HG02973 (cell line): ENCODE data around the gene MISP3.

Experiments
- ATAC-seq: cut with Tn5 transposase; IDR thresholded peaks from one replicate; pipeline ENCODE4 v1.9.1; 2021; ENCODE audit warnings: moderate library complexity; ENCODE audit not compliant: unreplicated experiment

Gene MISP3

GRCh38 chr19:14119146-14119545 lies 46.6 kb downstream of the MISP3 start:
- no peak for ATAC-seq

- no peak for ATAC-seq
Observed at GRCh38 chr19:14119644-14120496, 47.3 kb downstream of the MISP3 start.

- no peak for ATAC-seq
Observed at GRCh38 chr19:14120497-14120780, 47.9 kb downstream of the MISP3 start.

GRCh38 chr19:14122924-14123323 lies 50.3 kb downstream of the MISP3 start:
- no peak for ATAC-seq
